ENCODE results near the gene NCOA3. TPM values are rescaled to one million over a fixed set of nuclear protein-coding genes. Genes with fewer than 3 reads are reported as not detected.

Gene NCOA3
- total RNA-seq (10 to 100 TPM; 19.0 to 35.6 (median 26.0) TPM), polyA plus RNA-seq (10 to 100 TPM in 1 of 3 donors, 1 to 10 TPM in 2; 2.6 to 15.4 (median 5.9) TPM)
- long read RNA-seq, donor 1 = 0 reads
- long read RNA-seq, donor 2 = 0 reads
- long read RNA-seq, donor 3, partial matches to known transcripts = 5 of 5 reads
- long read RNA-seq, donor 3, other reads (novel, unspliced or antisense) = 0 of 5 reads
- long read RNA-seq, donor 4, partial matches to known transcripts = 1 of 3 reads
- long read RNA-seq, donor 4, other reads (novel, unspliced or antisense) = 2 of 3 reads
- long read RNA-seq, donor 5, full-length matches to known transcripts = 1 of 9 reads
- long read RNA-seq, donor 5, partial matches to known transcripts = 3 of 9 reads
- long read RNA-seq, donor 5, other reads (novel, unspliced or antisense) = 5 of 9 reads
- long read RNA-seq, donor 6, partial matches to known transcripts = 3 of 5 reads
- long read RNA-seq, donor 6, other reads (novel, unspliced or antisense) = 2 of 5 reads
- long read RNA-seq, donor 7 = 0 reads
- long read RNA-seq, donor 8, partial matches to known transcripts = 7 of 7 reads
- long read RNA-seq, donor 8, other reads (novel, unspliced or antisense) = 0 of 7 reads
- long read RNA-seq, donor 9 = 0 reads
- long read RNA-seq, donor 10, partial matches to known transcripts = 20 of 25 reads
- long read RNA-seq, donor 10, other reads (novel, unspliced or antisense) = 5 of 25 reads

GRCh38 chr20:47501482-47502270, at the start of gene NCOA3:
NCOA3 (plus strand) TSS chr20:47501887; CDS start chr20:47622248, 120,361 bp downstream.
- peak within 1 kb of the TSS; percentile 12 to 94 (median 90) for H3K27ac ChIP-seq
- DNase-seq = peak; percentile 94 to 97 (median 96)
- peaks cover 14 to 26% of the 10 kb centered on the region in 2 donors for H3K4me1 ChIP-seq (replicated peaks in 1 of 2)
- H3K4me3 ChIP-seq = peak within 1 kb of the TSS; percentile 49 to 99 (median 83)
- WGBS, 4 donors = 0 to 1% (median 1%) methylated on average over 29 to 74 of the region's 74 CpGs
- no peaks in the 10 kb centered on the region for H3K36me3 ChIP-seq (replicated peaks in 1 of 2)
- intact Hi-C loops (cut with DNase I) = loop anchor here in 1 of 2 donors (10.0 kb wide), 1 partner anchor 63 kb away; no protein-coding TSS in a partner anchor
- no peaks in the 10 kb centered on the region for H3K9me3 ChIP-seq (replicated peaks in 1 of 3)
- peak; percentile 39 to 91 (median 64) for TF ChIP-seq CTCF (IDR thresholded peaks at IDR 0.05)
- TF ChIP-seq POLR2A (IDR thresholded peaks at IDR 0.05) = peak; percentile 96 to 99
- H3K27me3 ChIP-seq = no peaks in the 10 kb centered on the region

GRCh38 chr20:47452736-47453161, 48.9 kb upstream of the NCOA3 start:
- H3K9me3 ChIP-seq (replicated peaks in 1 of 3) = no peaks in the 10 kb centered on the region
- no peaks in the 10 kb centered on the region for H3K4me1 ChIP-seq (replicated peaks in 1 of 2)
- no peak for DNase-seq
- no peaks in the 10 kb centered on the region for H3K27me3 ChIP-seq
- no peaks in the 10 kb centered on the region for H3K36me3 ChIP-seq (replicated peaks in 1 of 2)
- no peak for TF ChIP-seq POLR2A (IDR thresholded peaks at IDR 0.05)
- no peak for TF ChIP-seq CTCF (IDR thresholded peaks at IDR 0.05)
- intact Hi-C loops (cut with DNase I) = no loop called here
- H3K27ac ChIP-seq = no peak overlapping the region
- no peak overlapping the region for H3K4me3 ChIP-seq
- 81 to 96% (median 92%) methylated on average over 1 of the region's 1 CpG for WGBS, 4 donors

- no peak overlapping the region for H3K27ac ChIP-seq
- H3K4me3 ChIP-seq = no peak overlapping the region
- intact Hi-C loops (cut with DNase I) = no loop called here
- TF ChIP-seq CTCF (IDR thresholded peaks at IDR 0.05) (no peak), POLR2A (IDR thresholded peaks at IDR 0.05) (no peak)
- H3K36me3 ChIP-seq (replicated peaks in 1 of 2) = no peaks in the 10 kb centered on the region
- DNase-seq = no peak
- WGBS, 4 donors = 50 to 60% (median 54%) methylated on average over 4 of the region's 4 CpGs
- no peaks in the 10 kb centered on the region for H3K27me3 ChIP-seq
- H3K4me1 ChIP-seq (replicated peaks in 1 of 2) = no peaks in the 10 kb centered on the region
- H3K9me3 ChIP-seq (replicated peaks in 1 of 3) = no peaks in the 10 kb centered on the region
Observed at GRCh38 chr20:47453167-47453782, 48.4 kb upstream of the NCOA3 start.

Data from adrenal gland (tissue), 19 donors.